GM18499 (cell line): ENCODE data around the gene NT5C3B.
"Not testable (repeated sequence)": the region's sequence is repeated elsewhere in the genome, so short reads cannot be mapped to it uniquely, and the experiment has no call there.

Experiments used
- ATAC-seq: cut with Tn5 transposase; IDR thresholded peaks from one replicate; pipeline ENCODE4 v1.9.1; 2021; ENCODE audit warnings: moderate number of reproducible peaks; ENCODE audit not compliant: insufficient read depth, unreplicated experiment

NT5C3B gene

DNA sequence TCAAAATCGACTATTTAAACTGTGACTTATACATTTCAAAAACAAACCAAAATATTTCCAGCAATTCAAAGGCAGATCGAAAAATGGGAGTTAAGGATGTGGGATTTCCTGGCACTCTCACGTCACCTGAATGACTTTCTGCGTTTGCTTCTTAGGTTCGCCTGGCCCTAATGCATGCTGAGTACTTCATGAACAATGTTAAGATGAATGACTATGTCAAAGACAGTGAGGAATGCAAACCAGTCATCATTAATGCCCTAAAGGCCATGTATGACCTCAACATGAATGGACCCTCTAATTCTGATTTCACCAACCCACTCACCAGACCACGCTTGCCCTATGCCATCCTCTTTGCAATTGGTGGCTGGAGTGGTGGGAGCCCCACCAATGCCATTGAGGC is 8.9 kb upstream of the NT5C3B start:
- ATAC-seq = no peak

DNA sequence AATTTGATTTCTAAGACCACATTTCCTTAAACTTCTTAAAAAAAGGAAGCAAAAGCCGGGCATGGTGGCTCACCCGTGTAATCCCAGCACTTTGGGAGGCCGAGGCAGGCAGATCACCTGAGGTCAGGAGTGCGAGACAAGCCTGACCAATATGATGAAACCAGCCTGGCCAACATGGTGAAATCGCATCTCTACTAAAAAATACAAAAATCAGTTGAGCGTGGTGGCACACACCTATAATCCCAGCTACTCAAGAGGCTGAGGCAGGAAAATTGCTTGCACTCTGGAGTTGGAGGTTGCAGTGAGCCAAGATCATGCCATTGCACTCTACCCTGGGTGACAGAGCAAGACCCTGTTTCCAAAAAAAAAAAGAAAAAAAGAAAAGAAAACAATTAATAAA is 4.7 kb upstream of the NT5C3B start:
- ATAC-seq = not testable (repeated sequence)

DNA sequence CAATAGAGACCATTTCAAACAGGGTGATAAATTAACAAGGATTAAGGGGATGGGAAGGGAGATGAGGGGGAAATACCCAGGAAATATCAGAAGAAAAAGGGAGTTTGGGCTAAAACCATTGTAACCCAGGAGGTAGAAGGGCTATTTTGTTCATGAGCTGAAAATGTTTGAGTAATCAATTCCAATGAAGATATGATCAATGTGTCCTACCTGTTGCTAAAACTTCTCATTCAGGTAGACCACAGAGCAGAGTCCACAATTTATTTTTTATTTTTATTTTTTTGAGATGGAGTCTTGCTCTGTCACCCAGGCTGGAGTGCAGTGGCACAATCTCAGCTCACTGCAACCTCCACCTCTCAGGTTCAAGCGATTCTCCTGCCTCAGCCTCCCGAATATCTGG is 3.4 kb upstream of the NT5C3B start:
- ATAC-seq = not testable (repeated sequence)

DNA sequence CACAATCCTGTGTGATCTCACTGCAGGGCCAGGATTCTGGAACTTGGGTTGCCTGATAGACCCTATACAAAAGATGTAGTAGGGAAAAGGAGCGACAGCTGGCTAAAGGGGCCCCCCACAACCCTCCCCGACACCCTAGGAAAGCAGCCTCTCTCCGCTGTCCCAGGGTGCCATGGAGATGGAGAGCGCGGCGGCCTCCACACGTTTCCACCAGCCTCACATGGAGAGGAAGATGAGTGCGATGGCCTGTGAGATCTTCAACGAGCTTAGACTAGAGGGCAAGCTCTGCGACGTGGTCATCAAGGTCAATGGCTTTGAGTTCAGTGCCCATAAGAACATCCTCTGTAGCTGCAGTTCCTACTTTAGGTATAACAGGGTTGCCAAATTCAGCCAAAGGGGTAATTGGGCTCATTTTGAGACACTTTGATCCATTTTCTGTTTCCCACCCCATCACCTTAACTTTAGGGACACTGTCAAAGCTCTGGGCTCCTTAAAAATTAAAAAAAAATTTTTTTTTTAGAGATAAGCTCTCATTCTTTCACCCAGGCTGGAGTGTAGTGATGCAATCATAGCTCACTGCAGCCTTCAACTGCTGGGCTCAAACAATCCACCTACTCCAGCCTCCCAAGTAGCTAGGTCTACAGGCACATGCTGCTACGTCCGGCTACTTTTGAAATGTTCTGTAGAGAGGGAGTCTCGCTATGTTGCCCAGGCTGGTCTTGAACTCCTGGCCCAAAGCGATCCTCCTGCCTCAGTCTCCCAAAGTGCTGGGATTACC is 1.9 kb upstream of the NT5C3B start, which contains the start of gene KLHL10:
Gene KLHL10, plus strand, starts transcription at position 65 of the 778 bp plus-strand sequence. Its CDS starts 108 bp downstream, at position 173.
- no peak for ATAC-seq

DNA sequence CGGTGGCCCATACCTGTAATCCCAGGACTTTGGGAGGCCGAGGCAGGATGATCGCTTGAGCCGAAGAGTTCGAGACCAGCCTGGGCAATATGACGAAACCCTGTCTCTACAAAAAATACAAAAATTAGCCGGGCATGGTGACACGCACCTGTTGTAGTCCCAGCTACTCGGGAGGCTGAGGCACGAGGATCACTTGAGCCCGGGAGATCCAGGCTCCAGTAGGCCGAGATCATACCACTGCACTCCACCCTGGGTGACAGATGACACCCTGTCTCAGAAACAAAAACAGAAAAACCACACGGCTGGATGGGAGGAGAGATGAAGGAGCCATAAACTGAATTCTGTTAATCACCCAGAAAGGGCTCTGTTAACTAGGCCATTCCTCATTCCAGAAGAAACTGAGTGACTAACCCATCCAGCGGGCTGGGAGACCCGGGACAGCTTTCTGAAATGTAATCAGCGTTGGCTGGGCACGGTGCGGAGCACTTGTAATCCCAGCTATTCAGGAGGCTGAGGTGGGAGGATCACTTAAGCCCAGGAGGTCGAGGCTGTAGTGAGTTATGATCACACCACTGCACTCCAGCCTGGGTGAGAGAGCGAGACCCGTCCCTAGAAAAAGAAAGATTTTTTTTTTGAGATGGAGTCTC is 641 bp upstream of the NT5C3B start:
- ATAC-seq = no peak

DNA sequence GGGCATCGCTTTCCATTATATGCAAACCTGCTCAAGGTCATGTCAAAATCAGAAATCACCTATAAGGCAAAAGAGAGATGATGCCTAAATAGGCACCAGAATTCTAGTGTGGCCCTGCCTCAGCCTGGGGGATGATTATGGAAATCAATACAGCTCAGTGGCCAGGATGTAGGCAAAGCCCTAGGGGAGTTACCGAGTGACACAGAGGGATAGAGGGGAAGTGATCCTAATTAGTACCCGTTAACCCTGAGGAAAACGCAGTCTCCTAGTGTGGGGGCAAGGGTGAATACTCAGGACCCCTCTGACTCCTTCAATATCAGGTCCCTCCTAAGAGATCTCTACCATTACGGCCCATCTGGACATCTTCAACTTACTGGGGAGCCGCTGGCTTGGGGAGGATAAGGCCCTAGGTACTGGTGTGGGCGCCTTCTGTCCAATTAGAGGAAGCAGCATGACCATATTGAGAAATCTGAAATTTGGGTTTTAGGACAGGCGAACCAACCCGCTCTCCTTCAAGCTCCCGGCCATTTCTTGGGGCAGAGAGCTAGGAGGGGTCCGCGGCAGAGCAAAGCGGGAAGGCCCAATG is 725 bp downstream of the NT5C3B start:
- no peak for ATAC-seq

DNA sequence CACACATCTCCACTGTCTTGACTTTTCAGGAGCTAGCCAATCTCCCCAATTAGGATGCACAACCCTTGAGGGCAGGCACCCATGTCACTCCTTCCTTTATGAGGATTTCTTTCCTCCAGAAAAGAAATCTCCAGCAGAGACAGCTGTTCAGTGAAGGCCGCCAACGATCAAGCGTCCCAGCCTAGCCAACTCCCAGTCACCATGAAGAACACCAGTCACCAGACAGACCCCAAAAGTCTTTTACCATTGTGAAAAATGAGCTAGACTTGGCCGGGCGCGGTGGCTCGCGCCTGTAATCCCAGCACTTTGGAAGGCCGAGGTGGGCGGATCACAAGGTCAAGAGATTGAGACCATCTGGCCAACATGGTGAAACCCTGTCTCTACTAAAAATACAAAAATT is 6.1 kb downstream of the NT5C3B start:
- not testable (repeated sequence) for ATAC-seq

DNA sequence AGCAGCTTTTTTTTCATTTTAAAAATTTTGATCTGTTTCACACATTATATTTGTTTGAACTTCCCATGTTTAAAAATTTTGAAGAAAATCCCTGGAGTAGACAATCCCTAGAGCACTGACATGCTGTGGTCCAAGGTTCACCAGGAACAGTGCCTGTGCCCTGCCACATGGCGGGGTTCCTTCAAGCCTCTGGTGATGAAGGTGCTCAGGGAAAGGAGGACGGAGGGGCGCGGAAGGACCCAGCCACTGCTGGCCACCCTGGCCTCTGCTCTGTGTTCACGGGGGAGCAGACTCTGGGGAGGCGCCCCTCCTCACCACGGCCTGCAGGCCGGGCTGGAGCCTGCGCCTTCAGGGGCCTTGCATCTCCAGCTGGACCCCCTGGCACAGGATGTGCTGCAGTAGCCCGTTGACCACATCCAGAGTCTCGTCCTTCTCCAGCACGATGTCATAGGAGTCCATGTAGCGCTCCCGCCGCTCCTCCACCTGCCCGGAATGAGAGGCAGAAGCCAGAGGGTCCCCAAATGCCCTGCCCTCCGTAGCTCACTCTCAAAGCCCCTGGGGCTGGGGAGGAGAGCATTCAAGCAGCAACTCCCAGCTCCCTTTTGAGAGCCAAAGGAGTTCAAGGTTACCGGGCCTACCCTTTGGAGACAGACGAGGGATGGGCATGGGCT is 10.7 kb downstream of the NT5C3B start:
- ATAC-seq = no peak

DNA sequence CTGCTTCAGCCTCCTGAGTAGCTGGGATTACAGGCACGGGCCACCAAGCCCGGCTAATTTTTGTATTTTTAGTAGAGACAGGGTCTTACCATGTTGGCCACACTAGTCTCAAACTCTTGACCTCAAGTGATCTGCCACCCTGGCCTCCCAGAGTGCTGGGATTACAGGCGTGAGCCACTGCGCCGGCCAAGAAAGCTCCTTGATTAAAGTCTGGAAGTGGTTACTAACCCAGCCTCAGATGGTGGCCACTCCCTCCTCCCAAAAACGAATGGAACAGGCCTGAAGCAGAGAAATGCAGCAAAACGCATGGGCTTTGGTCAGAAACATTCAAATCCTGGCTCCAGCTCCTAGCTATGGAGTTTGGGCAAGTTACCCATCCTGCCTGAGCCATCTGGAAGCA is 11.9 kb downstream of the NT5C3B start:
- no peak for ATAC-seq

DNA sequence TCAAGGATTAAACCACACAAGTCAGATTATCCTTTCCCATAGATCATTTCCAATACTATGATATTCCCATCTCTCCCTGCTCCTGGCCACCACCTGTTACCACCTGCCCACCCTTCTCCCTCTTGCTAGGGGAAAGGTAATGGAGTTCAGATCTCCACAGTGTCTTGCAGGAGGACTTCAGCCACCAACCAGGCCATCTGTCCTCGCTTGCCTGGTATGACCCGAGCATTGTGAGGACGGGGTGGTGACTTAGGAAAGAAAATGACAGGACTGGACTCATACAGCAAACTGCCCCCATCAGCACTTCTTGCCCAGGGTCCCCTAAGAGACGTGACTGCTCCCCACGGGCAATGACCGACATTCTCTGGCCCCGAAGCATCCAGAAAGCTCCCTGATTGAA is 12.5 kb downstream of the NT5C3B start:
- no peak for ATAC-seq

DNA sequence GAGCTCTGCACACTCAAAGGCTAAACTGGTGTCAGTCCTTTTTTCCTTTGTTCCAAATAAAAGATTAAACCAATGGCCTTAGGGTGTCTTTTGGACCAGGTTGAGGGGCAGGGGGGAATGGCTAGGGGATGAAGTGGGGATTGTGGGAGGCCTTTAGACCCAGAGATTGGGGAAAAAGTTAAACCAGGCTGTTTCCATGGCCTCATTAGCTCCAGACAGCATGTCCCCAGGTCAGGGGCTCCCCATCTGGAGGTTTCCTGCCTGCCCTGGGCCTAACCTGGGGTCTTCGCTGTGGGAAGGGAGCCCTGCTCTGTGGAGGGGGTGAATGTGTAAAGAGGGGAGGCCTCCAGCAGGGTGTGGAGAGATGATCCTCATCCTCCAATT is 12.9 kb downstream of the NT5C3B start:
- ATAC-seq = no peak

DNA sequence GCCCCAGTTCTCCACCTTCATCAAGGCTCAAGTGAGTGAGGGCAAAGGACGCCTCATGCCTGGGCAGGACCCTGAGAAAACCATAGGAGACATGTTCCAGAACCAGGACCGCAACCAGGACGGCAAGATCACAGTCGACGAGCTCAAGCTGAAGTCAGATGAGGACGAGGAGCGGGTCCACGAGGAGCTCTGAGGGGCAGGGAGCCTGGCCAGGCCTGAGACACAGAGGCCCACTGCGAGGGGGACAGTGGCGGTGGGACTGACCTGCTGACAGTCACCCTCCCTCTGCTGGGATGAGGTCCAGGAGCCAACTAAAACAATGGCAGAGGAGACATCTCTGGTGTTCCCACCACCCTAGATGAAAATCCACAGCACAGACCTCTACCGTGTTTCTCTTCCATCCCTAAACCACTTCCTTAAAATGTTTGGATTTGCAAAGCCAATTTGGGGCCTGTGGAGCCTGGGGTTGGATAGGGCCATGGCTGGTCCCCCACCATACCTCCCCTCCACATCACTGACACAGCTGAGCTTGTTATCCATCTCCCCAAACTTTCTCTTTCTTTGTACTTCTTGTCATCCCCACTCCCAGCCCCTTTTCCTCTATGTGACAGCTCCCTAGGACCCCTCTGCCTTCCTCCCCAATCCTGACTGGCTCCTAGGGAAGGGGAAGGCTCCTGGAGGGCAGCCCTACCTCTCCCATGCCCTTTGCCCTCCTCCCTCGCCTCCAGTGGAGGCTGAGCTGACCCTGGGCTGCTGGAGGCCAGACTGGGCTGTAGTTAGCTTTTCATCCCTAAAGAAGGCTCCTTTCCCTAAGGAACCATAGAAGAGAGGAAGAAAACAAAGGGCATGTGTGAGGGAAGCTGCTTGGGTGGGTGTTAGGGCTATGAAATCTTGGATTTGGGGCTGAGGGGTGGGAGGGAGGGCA is 13.6 kb downstream of the NT5C3B start:
- ATAC-seq = no peak

DNA sequence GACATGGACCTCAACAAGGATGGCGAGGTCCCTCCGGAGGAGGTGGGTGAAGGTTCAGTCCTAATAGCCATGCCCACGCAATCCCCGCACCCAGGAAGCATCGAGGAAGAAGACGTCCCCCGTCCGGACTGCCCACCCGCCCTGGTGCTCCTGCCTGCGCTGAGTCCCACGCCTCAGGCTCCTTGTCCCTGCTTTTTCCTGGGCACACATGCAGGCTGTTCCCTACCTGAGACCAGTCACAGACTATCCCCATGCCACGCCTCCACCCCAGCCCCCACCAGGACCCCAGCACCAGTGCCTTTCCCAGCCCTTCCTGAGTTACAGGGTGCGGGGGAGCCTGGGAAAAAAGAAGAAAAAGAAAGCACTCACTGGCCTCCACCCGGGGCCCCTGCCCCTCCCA is 14.3 kb downstream of the NT5C3B start:
- ATAC-seq = no peak

DNA sequence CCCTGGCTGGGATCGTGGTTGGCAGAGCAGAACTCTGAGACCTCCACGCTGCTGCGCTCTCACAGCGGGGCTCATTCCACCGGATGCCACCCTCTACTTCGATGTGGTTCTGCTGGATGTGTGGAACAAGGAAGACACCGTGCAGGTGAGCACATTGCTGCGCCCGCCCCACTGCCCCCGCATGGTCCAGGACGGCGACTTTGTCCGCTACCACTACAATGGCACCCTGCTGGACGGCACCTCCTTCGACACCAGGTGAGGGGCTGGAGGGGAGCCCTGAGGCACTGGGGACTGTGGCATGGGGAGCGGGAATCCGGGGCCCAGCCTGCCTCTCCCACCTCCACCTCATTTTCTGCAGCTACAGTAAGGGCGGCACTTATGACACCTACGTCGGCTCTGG is 18.0 kb downstream of the NT5C3B start:
- no peak for ATAC-seq

DNA sequence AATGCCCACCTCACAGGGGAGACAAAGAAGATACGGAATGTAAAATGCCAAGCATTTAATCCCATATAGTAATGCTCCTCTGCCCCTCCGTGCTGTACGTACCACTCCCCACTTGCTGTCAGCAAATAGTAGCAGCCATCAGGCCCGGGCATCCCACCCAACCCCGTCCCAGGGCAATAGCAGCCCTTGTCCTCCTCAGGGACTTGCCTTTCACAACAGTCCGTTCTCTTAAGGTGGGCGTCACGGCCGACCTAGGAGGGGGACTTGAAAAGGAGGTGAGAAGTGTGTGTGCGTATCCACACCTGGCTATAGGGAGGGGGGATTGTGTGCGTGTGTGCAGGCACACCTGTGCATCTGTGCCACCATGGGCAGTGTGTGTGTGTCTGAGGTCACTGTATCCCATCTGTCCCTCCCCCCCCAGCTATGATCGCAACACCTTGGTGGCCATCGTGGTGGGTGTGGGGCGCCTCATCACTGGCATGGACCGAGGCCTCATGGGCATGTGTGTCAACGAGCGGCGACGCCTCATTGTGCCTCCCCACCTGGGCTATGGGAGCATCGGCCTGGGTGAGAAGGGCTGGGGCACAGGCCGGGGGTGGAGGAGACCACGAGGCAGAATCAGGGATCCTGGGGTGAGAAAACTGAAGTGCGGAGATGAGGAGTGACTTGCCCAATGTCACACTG is 19.3 kb downstream of the NT5C3B start:
- ATAC-seq = no peak

DNA sequence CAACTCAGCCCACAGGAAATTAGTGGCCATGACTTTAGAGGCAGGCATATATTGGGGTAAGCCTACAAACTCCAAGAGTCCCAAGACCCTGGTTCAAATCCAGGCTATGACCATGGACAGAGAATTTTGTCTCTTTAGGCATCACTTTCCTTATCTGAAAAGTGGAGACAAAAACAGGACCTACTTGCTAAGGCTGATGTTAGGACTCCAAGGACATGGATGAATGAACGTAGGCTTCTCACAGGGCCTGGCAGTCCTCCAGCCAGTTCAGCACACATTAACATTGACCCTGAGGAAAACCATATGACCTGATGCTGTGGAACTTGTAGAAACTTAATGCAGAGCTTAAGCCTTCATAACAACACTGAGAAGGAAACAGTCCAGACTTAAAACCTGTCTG is 21.8 kb downstream of the NT5C3B start:
- ATAC-seq = no peak

DNA sequence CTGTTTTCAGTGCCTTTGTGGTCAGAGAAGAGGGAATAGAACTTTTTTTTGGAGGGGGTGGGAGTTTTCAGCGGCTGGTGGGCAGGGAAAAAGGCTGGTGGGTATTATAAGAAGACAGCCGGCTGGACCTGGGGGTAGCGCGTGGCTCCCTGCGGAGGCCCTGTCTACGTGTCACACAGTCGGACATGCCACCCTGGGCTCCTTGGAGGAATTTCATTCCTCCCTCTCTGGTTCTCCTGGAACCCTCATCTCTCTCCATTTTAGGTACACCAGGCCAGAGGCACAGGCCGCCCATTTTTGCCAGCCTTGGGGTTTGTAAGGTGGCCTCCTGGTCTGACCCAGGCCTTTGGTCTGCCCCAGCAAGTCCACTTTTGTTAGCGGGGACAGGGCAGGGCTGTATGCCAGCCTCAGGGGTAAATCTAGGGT is 22.3 kb downstream of the NT5C3B start:
- ATAC-seq = no peak

DNA sequence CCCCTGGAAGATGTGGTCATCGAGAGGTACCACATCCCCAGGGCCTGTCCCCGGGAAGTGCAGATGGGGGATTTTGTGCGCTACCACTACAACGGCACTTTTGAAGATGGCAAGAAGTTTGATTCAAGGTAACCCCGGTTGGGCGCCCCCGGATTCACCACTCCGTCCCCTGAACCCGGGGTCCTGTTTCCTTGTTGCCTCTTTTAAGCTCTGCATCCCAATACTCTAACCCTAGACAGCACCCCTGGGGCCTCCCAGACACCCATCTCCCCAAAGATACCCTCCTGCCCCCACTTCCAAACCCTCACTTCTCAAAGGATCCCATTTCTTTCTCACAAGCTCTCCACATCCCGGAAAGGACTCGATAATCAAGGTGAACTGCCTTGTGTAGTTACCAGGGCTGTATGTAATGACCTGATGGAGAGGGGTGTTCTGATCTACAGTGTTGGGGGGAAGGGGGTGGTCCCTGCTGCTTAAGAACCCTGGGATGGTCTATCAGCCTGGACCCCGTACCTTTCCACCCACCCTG is 22.8 kb downstream of the NT5C3B start:
- ATAC-seq = no peak
